Colon (tissue), 2 donors: ENCODE data around the gene OPCML.

Experiments used
- FAIRE-seq: peaks from 2 replicates; lab custom pipeline; 2012; peaks lifted over from hg19 to GRCh38; lab: Jason Lieb, UNC
- donor health status: control.
- donor health status: control.

Gene OPCML

DNA sequence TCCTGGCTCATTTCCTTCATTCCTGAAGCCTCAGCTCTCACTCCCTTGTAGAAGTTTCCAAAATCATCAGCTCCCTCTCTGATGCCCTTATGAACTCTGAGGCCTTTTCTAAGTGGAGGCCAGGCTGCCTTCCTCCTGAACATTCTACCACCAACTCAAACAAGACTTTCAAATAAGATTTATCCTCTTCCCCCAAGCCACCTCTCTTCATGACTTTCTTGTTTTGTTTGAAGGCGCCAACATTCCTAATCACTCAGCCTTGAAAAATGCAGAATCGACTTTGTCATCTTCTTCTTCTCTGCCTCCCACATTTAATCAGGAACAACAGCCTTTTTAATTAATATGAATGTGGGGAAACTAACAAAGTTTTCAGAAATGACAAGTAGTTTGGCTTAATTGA is 927.9 kb downstream of the OPCML start:
- FAIRE-seq: no peak

GRCh38 chr11:132601875-132602274 is 930.4 kb downstream of the OPCML start:
- no peak for FAIRE-seq

DNA sequence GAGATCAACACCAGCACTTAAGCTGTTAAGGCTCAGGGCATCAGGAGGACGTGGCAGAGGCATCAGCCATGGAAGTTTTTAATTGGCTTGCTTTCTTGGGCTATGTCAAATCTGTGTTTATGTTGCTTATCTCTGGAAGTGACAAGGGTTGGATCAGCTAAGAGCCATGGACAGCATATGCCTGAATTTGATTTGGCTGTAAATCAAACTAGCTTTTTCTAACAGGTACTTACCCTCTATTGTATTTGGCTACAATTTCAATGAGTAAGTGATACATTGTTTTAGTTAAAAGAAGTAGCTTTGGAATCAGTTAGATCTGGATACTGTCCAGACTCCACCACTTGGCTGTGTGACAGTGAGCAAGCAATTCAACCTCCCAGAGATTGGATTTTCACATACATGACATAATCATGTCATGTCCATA is 936.6 kb downstream of the OPCML start:
- FAIRE-seq: no peak

DNA sequence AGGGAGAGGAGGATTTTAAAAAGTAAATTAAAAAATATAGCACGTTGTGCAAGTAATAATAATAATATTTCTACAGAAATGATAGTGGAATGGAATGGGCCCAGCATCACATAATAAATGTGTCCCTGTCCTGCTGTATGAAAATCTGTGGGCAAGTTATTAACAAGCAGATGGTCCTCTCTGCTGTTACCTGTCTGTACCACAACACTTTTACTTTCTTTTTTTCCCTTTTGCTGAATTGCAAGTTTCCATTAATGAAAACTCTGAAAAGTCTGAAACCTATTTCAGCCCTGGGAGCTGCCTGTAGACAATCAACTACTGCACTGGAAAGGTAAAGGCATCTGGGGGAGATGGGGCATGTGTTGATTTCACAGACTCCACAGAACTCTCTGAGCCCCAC is 937.1 kb downstream of the OPCML start:
- FAIRE-seq: no peak

DNA sequence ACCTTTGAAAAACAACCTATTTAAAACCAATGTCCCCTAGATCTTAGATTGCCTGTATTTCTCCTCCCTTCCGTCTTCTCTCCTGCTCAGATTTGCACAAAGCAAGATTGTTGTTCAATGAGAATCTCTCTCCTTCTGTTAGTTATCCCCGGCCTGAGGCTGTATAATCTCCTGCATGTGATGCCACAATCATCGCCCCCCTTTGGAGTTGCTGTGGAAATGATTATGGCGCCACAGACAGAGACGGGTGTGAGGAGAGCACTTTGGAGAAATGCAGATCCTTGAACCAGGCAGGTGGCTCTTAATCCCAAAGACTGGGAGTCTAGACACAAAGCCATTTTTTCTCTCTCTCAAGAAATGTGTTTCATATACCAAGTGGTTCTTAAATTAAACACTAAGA is 941.3 kb downstream of the OPCML start:
- no peak for FAIRE-seq

DNA sequence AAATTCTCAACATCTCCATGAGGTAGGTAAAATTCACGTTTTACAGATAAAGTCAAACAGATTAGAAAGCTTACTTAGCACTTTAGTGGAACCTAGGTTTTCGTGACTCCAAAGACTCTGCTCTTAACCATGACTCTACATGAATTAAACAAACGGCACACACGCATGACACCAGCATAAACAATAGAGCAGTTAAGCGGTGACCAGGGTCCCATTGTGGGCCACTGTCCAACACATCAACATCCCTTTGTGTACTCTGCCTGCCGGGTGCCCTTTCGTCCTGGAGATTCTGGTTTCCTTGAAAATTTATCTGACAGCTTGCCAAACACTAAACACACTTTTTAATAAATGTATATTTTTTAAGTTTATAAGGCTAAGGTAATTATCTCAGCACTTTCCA is 941.7 kb downstream of the OPCML start:
- FAIRE-seq: no peak

DNA sequence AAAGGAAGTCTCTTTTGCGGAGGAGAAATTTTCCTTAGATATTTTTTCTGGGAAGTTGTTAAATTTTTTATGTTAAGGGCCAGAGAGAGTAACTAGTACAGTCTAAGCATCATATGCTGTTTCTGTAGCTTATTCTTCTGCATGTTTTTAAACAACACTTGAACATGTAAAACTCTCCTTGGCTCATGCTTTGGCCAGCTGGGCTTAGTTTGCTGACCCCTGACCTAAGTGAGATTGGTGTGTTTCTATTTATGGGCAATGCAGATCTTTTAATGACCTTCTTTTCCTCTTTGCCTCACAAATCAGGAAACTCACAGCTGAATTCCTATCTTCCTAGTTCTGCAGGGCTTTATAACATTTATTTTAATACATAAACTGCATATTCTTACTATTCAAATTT is 942.5 kb downstream of the OPCML start:
- FAIRE-seq: no peak

DNA sequence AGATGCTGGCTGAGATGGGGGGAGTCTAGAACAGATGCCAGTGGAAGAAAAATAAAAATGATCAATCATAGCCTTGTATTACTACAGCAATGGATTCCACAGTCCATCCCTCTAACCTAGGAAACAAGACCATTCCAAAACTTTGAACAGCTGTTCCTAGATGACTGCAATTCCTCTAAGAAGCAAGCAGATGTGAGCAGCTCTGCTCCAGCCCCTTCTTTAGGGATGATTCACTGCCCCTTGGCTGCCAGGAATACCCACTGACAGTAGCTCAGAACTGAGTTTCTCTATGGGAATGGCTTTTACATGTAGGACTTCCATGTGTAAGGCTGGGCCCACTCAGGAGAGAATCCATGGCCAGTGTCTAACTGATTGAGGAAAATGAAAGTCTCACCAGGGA is 943.9 kb downstream of the OPCML start:
- FAIRE-seq: no peak

GRCh38 chr11:132587716-132588115 is 944.6 kb downstream of the OPCML start:
- FAIRE-seq: no peak

DNA sequence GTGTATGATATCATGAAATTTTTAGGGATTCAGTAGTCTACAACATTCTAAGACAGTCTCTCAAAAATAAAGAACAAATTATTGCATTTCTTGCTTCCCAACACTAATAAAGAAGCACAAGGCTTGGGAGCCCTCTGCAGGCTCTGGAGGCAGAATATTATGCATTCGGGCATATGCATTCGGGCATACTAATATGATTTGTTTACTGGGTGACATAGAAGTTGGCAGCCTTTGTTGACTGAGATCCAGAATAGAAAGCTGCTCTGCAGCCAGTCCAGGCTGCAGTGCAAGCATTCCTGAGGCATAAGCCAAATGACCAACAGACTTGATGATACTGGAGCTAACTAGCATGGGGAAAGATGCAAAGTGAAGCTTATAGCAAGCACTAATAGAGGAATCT is 945.5 kb downstream of the OPCML start:
- FAIRE-seq: no peak

- no peak for FAIRE-seq
Observed at GRCh38 chr11:132579634-132580327, 952.5 kb downstream of the OPCML start.

- no peak for FAIRE-seq
Observed at GRCh38 chr11:132579136-132579535, 953.2 kb downstream of the OPCML start.

GRCh38 chr11:132578580-132578979 is 953.7 kb downstream of the OPCML start:
- FAIRE-seq: no peak

- FAIRE-seq: no peak
Observed at GRCh38 chr11:132576706-132577105, 955.6 kb downstream of the OPCML start.

- no peak for FAIRE-seq
Observed at GRCh38 chr11:132564091-132564885, 968.0 kb downstream of the OPCML start.

GRCh38 chr11:132563050-132563449 is 969.3 kb downstream of the OPCML start:
- no peak for FAIRE-seq

GRCh38 chr11:132561937-132562336 is 970.4 kb downstream of the OPCML start:
- FAIRE-seq: no peak

- no peak for FAIRE-seq
Observed at GRCh38 chr11:132559331-132560036, 972.8 kb downstream of the OPCML start.

DNA sequence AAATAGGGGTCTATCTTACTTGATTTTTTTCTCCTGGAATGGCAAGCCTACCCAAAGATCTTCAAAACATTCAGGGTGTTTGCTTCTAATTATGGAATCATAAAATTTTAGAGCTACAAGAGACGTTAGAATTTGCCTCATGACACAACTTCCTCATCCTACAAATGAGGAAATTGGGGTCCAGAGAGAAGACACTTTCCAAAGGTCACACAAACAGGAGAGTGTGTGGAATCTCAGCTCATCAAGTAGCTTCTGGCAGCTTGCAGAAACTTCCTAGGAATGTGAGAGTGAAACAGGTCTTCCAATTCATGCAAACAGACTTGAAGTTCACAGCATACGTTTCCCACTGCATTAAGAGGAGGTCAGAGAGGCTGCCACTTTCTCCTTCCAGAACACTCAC is 976.0 kb downstream of the OPCML start:
- no peak for FAIRE-seq

DNA sequence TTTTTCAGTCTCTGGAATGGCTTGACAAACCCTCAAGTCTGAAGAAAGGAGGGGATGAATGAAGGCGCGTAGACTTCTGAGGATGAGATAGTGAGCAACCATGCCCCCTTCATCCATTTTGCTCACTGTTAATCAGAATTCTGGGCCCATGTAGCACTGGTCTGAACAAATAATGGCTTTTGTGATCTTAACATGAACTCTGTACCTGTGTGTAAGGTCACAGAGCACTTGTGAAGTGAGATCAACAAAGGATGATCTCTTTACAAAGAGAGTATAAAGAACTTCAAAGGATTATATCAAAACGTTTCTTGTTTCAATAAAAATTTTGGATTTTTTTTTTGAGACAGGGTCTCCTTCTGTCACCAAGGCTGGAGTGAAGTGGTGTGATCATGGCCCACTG is 976.7 kb downstream of the OPCML start:
- FAIRE-seq: no peak

DNA sequence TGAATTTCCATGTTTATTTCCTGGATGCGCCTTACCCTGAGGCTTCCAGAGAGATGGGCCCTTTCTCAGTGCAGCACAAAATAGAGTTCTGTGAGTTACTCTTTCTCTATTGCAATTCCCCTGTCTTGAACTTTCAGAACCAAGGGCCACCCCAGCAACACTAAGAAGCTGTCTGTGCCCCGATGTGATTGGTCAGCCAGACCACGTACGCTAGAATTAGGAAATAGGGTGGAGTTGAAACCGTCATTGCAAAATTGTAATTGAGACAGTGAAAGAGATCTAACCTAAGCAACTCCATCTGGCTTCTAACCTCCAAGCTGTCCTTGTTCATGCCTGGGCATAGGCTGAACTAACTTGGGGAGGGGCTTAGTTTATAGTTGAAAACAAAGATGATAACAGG is 981.3 kb downstream of the OPCML start:
- no peak for FAIRE-seq

- FAIRE-seq: no peak
Observed at GRCh38 chr11:132549561-132549960, 982.7 kb downstream of the OPCML start.

GRCh38 chr11:132549001-132549400 is 983.3 kb downstream of the OPCML start:
- no peak for FAIRE-seq
